Ascending aorta (tissue), 2 donors: ENCODE measurements around the gene ZFYVE28. TPM values are rescaled to one million over a fixed set of nuclear protein-coding genes. Genes with fewer than 3 reads are reported as not detected.
"Not testable (repeated sequence)": the region's sequence is repeated elsewhere in the genome, so short reads cannot be mapped to it uniquely, and the experiment has no call there.

ENCODE experiments used
- DNase-seq, 2 donors: peaks; one replicate each; pipeline ENCODE4 v3.0.0-alpha.2; 2019; ENCODE audit warnings: low spot score in 2 of 2
- H3K27ac ChIP-seq, 2 donors: fragments of 200-600 bp; sonication (generic); one replicate each; pipeline ENCODE4 v1.5.1; 2016 to 2017; ENCODE audit warnings: mild to moderate bottlenecking in 1 of 2
- H3K27me3 ChIP-seq: fragments of 200-600 bp; sonication (generic); one replicate; pipeline ENCODE4 v1.5.1; 2017
- H3K36me3 ChIP-seq, 2 donors: fragments of 200-600 bp; sonication (generic); one replicate each; pipeline ENCODE4 v1.5.1; 2016
- H3K4me1 ChIP-seq, 2 donors: fragments of 200-600 bp; sonication (generic); one replicate each; pipeline ENCODE4 v1.5.1; 2016 to 2017; ENCODE audit warnings: mild to moderate bottlenecking in 1 of 2
- H3K4me3 ChIP-seq, 2 donors: fragments of 200-600 bp; sonication (generic); one replicate each; pipeline ENCODE4 v1.5.1; 2016 to 2017; ENCODE audit warnings: mild to moderate bottlenecking in 1 of 2
- H3K9me3 ChIP-seq, 2 donors: fragments of 200-600 bp; sonication (generic); one replicate each; pipeline ENCODE4 v1.5.1; 2016
- intact Hi-C: fragments of 100-400 bp; cut with DNase I; formaldehyde crosslinking; loops from one replicate; pipeline ENCODE4 v1.15.1; 2023
- total RNA-seq: library from RNA; depleted of rRNA; stranded (reverse); fragments of >200 nt; gene quantifications from one replicate; pipeline ENCODE4 v1.1.0, GENCODE V29; 2016
- TF ChIP-seq, protein P1 (sequence below), 3 experiments: fragments of 200-600 bp in 2 of 3; fragments of 450-650 bp in 1 of 3; sonication (generic) in 2 of 3; IDR thresholded peaks; one replicate each; pipeline ENCODE4 v1.5.1; 2016 to 2019; ENCODE audit warnings: antibody characterized with exemption in 3 of 3, mild to moderate bottlenecking in 1 of 3, moderate library complexity in 1 of 3

The ZFYVE28 gene
- total RNA-seq, 1 donor from 2014 or later: 12.3 TPM

DNA sequence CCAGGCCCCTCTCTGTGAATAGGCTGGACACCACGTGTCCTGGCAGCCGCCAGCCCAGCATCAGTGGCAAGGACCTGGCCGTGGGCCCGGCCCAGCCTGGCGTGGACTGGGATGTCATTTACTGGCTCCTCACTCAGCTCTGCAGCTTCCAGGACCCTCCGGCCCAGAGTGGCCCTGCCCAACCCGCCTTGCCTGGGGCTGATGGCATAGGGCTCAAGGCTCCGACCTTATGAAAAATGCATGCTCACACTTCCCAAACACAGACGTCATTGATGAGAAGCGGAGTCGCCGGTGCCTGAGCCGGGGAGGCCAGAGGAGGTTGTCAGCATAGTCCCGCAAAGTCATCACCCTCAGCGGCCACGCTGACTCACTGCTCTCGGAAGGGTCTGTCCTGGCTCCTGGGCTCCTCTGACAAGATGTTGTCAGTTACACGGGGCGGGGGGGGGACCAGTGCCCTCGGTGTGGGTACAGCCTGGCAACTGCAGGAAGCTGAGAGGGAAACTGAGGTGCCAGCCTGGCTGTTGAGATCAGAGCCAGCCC lies 14.6 kb upstream of the ZFYVE28 start:
- Histone ChIP-seq H3K27me3 (no peaks in the 10 kb centered on the region), H3K4me1 (no peaks in the 10 kb centered on the region), H3K9me3 (no peaks in the 10 kb centered on the region), H3K36me3 (no peaks in the 10 kb centered on the region), H3K27ac (no peak overlapping the region), H3K4me3 (no peak overlapping the region)
- intact Hi-C loops: no loop called here
- TF ChIP-seq, protein P1, sequence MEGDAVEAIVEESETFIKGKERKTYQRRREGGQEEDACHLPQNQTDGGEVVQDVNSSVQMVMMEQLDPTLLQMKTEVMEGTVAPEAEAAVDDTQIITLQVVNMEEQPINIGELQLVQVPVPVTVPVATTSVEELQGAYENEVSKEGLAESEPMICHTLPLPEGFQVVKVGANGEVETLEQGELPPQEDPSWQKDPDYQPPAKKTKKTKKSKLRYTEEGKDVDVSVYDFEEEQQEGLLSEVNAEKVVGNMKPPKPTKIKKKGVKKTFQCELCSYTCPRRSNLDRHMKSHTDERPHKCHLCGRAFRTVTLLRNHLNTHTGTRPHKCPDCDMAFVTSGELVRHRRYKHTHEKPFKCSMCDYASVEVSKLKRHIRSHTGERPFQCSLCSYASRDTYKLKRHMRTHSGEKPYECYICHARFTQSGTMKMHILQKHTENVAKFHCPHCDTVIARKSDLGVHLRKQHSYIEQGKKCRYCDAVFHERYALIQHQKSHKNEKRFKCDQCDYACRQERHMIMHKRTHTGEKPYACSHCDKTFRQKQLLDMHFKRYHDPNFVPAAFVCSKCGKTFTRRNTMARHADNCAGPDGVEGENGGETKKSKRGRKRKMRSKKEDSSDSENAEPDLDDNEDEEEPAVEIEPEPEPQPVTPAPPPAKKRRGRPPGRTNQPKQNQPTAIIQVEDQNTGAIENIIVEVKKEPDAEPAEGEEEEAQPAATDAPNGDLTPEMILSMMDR (IDR thresholded peaks at IDR 0.05): no peak
- DNase-seq: no peak

DNA sequence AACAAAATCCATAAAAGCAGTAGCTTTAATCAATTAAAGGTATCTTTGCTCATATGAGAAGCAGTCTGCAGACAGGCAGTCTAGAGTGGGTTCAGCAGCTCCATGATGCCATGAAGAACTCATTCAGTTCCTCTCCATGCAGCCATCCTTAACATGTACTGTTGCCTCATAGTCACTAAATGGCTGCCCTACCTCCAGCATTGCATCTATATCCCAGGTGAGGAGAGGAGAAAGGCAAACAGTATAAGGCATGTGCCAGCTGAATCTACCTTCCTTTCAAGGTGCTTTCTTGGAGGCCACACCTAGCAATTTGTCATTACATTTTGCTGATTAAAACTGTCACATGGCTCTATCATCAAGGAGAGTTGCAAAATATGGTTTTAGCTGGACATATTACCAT lies 13.6 kb upstream of the ZFYVE28 start:
- Histone ChIP-seq H3K27me3 (no peaks in the 10 kb centered on the region), H3K4me1 (no peaks in the 10 kb centered on the region), H3K36me3 (no peaks in the 10 kb centered on the region), H3K27ac (no peak overlapping the region), H3K9me3 (no peaks in the 10 kb centered on the region), H3K4me3 (no peak overlapping the region)
- TF ChIP-seq, protein P1 (IDR thresholded peaks at IDR 0.05): no peak
- intact Hi-C loops: no loop called here
- DNase-seq: no peak

DNA sequence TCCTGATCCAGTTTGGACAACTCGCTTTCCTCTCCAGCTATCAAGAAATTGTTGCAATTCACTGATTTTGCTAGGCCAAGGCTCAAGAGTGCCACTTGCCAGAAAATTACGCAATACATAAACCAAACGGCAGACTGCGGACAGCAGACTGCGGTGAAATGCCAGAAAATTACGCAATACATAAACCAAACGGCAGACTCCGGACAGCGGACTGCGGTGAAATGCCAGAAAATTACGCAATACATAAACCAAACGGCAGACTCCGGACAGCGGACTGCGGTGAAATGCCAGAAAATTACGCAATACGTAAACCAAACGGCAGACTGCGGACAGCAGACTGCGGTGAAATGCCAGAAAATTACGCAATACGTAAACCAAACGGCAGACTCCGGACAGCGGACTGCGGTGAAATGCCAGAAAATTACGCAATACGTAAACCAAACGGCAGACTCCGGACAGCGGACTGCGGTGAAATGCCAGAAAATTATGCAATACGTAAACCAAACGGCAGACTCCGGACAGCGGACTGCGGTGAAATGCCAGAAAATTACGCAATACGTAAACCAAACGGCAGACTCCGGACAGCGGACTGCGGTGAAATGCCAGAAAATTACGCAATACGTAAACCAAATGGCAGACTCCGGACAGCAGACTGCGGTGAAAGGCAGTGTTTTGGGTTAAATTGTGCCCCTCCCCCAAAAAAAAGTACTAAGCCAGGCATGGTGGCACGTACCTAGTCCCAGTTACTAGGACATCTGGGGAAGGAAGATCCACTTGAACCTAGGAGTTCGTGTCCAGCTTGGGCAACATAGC lies 11.7 kb upstream of the ZFYVE28 start:
- H3K4me3 ChIP-seq, H3K36me3 ChIP-seq, H3K27ac ChIP-seq, DNase-seq, H3K27me3 ChIP-seq, H3K4me1 ChIP-seq, intact Hi-C loops, H3K9me3 ChIP-seq: not testable (repeated sequence)

DNA sequence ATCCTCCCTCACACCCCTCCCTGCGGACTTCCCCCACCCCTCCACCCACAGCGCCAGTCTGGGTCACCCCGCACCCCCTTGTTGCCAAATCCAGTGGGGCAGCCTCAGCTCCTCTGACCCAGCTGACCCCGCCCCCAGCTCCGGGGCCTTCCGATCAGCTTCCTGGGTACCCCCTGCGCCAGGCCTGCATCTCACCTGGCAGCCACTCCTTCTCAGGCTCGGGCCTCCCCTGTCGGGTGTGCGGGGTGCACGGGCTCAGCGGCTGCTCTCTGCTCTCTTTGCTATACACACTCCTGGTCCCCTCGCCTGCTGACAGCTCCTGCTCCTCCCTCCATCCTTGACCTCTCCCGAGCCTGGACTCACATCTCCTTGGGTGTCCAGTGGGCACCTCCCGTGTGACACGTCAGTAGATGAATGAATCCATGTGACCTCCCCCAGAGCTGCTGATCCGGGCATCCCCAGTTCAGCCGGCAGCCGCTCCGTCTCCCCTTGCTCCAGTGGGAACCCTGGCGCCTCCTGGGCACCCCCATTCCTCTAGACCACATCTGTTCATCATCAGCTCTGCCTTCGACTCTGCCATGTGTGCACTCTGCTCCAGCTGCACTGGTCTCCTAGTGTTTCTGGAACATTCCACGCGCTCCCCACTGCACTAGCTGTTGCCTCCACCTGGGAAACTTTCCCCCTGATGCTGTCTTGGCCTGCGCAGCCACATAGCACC lies 10.2 kb upstream of the ZFYVE28 start:
- Histone ChIP-seq H3K4me1 (no peaks in the 10 kb centered on the region), H3K4me3 (no peak overlapping the region), H3K36me3 (no peaks in the 10 kb centered on the region), H3K27me3 (no peaks in the 10 kb centered on the region), H3K27ac (no peak overlapping the region), H3K9me3 (no peaks in the 10 kb centered on the region)
- no peak for DNase-seq
- intact Hi-C loops: no loop called here
- TF ChIP-seq, protein P1 (IDR thresholded peaks at IDR 0.05): no peak

DNA sequence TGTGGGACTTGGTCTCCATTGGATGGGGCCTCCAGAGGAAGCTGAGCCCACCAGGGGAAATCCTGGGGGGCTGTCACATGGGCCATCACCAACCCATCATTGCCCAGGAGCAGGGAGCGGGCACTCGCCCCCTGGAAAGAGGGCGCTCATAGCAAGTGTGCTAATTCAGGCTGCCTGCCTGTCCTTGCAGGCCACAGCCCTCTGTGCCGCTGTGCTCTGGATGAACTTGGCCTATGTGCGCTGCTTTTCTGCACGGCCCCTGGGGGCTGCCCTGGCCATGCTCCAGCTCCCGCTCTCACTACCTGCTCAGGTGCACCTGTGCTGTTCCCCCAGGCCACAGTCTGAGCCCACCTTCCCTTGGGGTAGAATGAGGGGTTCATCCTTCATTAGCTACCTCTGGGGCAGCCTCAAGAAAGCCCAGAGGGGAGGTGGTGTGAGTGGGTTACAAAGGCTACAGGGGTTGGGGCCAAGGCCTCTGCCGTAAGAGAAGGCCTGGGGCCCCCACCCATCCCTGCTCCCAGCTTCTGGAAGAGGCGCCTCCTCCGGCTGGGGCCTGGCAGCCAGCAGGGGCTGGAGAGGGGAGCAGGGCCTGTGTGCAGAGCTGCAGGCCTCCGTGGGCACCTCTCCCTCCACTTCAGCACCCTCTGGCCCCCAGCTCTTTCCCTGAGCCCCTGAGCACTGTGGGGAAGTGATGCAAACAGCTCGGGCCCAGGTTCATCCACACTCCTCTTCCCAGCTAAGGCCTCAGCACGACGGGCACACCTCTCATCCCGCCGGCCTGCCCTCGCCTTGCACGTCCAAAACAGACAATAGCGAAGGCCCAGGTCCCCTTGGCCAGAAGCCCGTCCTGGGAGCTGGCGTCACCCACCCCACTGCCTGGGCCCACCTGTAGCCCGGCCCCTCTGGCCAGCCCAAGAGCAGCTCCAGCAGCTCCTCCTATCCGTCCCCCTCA lies 9.2 kb upstream of the ZFYVE28 start:
- H3K9me3 ChIP-seq: no peaks in the 10 kb centered on the region
- no peak overlapping the region for H3K4me3 ChIP-seq
- H3K4me1 ChIP-seq: no peaks in the 10 kb centered on the region
- H3K27ac ChIP-seq: no peak overlapping the region
- intact Hi-C loops: no loop called here
- TF ChIP-seq, protein P1 (IDR thresholded peaks at IDR 0.05): no peak
- H3K27me3 ChIP-seq: no peaks in the 10 kb centered on the region
- H3K36me3 ChIP-seq: no peaks in the 10 kb centered on the region
- DNase-seq: no peak
